HEK293 (cell line): Measurements from ENCODE around the gene FPGS.

Experiments
- CTCF ChIA-PET: fragments of 350-600 bp; formaldehyde crosslinking; extraction: SDS; loops from one replicate; lab custom pipeline; 2021; ENCODE audit warnings: antibody characterized with exemption; lab: Yijun Ruan, JAX
- POLR2A ChIA-PET: fragments of 300-600 bp; formaldehyde crosslinking; extraction: SDS; loops from one replicate; lab custom pipeline; 2020; ENCODE audit warnings: antibody characterized with exemption, inconsistent platforms; lab: Yijun Ruan, JAX
- H3K27ac ChIP-seq: fragments of 200-500 bp; sonication (Bioruptor generic); 2 replicates; pipeline ENCODE4 v1.5.1; 2014; ENCODE audit warnings: low read depth, low read length, control low read depth, inconsistent platforms; ENCODE audit errors: extremely low read depth
- H3K36me3 ChIP-seq, 2 experiments: fragments of 200-500 bp in 1 of 2; sonication (Bioruptor generic) in 1 of 2; 1 replicate in 1 of 2; 2 replicates in 1 of 2; pipeline ENCODE4 v1.5.1; 2014 to 2017; ENCODE audit warnings: inconsistent platforms in 2 of 2, low read length in 2 of 2; ENCODE audit not compliant: control insufficient read depth in 2 of 2, insufficient read depth in 1 of 2
- H3K4me1 ChIP-seq: fragments of 200-500 bp; sonication (Bioruptor generic); 2 replicates; pipeline ENCODE4 v1.5.1; 2014; ENCODE audit warnings: mild to moderate bottlenecking, low read length, inconsistent platforms; ENCODE audit not compliant: control insufficient read depth, insufficient read depth
- H3K4me3 ChIP-seq: 2 replicates; pipeline ENCODE4 v1.5.1; 2011; ENCODE audit warnings: low read depth, mild to moderate bottlenecking, control low read depth, low read length, moderate library complexity
- H3K9me3 ChIP-seq: fragments of 200-500 bp; sonication (Bioruptor generic); 2 replicates; pipeline ENCODE4 v1.5.1; 2014; ENCODE audit warnings: low read depth, low read length, inconsistent platforms; ENCODE audit not compliant: control insufficient read depth, insufficient read depth
- EGR2 ChIP-seq: fragments of 450-650 bp; formaldehyde crosslinking; IDR thresholded peaks from 2 replicates; pipeline ENCODE4 v1.5.1; 2016; ENCODE audit warnings: low read depth, missing biosample characterization, missing genetic modification characterization
- MYNN ChIP-seq: fragments of 450-650 bp; formaldehyde crosslinking; IDR thresholded peaks from 2 replicates; pipeline ENCODE4 v1.5.1; 2016; ENCODE audit warnings: missing biosample characterization, missing genetic modification characterization, borderline replicate concordance
- ZBTB26 ChIP-seq: fragments of 450-650 bp; formaldehyde crosslinking; optimal IDR thresholded peaks from 2 replicates; pipeline ENCODE3; 2016; ENCODE audit warnings: missing biosample characterization, mild to moderate bottlenecking, missing genetic modification characterization
- ZNF16 ChIP-seq: fragments of 450-650 bp; formaldehyde crosslinking; IDR thresholded peaks from 2 replicates; pipeline ENCODE4 v1.5.1; 2016; ENCODE audit warnings: low read depth, missing biosample characterization, missing genetic modification characterization
- ZNF248 ChIP-seq: fragments of 450-650 bp; formaldehyde crosslinking; IDR thresholded peaks from 2 replicates; pipeline ENCODE4 v1.5.1; 2017; ENCODE audit warnings: missing biosample characterization, missing genetic modification characterization
- ZNF600 ChIP-seq: fragments of 450-650 bp; formaldehyde crosslinking; IDR thresholded peaks from 2 replicates; pipeline ENCODE4 v1.5.1; 2016; ENCODE audit warnings: missing biosample characterization, missing genetic modification characterization
- ZNF664 ChIP-seq: fragments of 450-650 bp; formaldehyde crosslinking; IDR thresholded peaks from 2 replicates; pipeline ENCODE4 v1.5.1; 2016; ENCODE audit warnings: missing biosample characterization, missing genetic modification characterization
- ZNF704 ChIP-seq: fragments of 450-650 bp; formaldehyde crosslinking; IDR thresholded peaks from 2 replicates; pipeline ENCODE4 v1.5.1; 2016; ENCODE audit warnings: missing biosample characterization, missing genetic modification characterization
- ZXDB ChIP-seq: fragments of 450-650 bp; formaldehyde crosslinking; IDR thresholded peaks from 2 replicates; pipeline ENCODE4 v1.5.1; 2016; ENCODE audit warnings: missing biosample characterization, missing genetic modification characterization
- TF ChIP-seq, protein P1 (sequence below): fragments of 450-650 bp; formaldehyde crosslinking; IDR thresholded peaks from 2 replicates; pipeline ENCODE4 v1.5.1; 2016; ENCODE audit warnings: missing biosample characterization, missing genetic modification characterization
- TF ChIP-seq, protein P2 (sequence below): fragments of 450-650 bp; formaldehyde crosslinking; conservative IDR thresholded peaks from 2 replicates; pipeline ENCODE4 v1.5.1; 2016; ENCODE audit warnings: low read depth, missing biosample characterization, missing genetic modification characterization
- TF ChIP-seq, protein P3 (sequence below): fragments of 450-650 bp; formaldehyde crosslinking; IDR thresholded peaks from 2 replicates; pipeline ENCODE4 v1.5.1; 2017; ENCODE audit warnings: missing biosample characterization, missing genetic modification characterization
- TF ChIP-seq, protein P4 (sequence below): fragments of 450-650 bp; formaldehyde crosslinking; IDR thresholded peaks from 2 replicates; pipeline ENCODE4 v1.5.0; 2017; ENCODE audit warnings: missing biosample characterization, missing genetic modification characterization, borderline replicate concordance
- TF ChIP-seq, protein P5 (sequence below): fragments of 450-650 bp; formaldehyde crosslinking; IDR thresholded peaks from 2 replicates; pipeline ENCODE4 v1.5.1; 2016; ENCODE audit warnings: missing biosample characterization, missing genetic modification characterization
- TF ChIP-seq, protein P6 (sequence below): fragments of 450-650 bp; formaldehyde crosslinking; IDR thresholded peaks from 2 replicates; pipeline ENCODE4 v1.5.1; 2016; ENCODE audit warnings: missing biosample characterization, missing genetic modification characterization, borderline replicate concordance
- TF ChIP-seq, protein P7 (sequence below): fragments of 450-650 bp; IDR thresholded peaks from 2 replicates; pipeline ENCODE4 v1.5.1; 2018; ENCODE audit warnings: missing biosample characterization, missing genetic modification characterization

The FPGS gene

GRCh38 chr9:127825319-127826051 is 22.8 kb downstream of the FPGS start:
- H3K4me1 ChIP-seq, result no peaks in the 10 kb centered on the region
- TF ChIP-seq ZNF248 (tag by site-specific recombination) (no peak), ZNF16 (tag by site-specific recombination) (no peak), ZNF664 (tag by site-specific recombination) (no peak), EGR2 (tag by site-specific recombination) (no peak), ZBTB26 (tag by site-specific recombination) (peak; percentile 19), MYNN (tag by site-specific recombination) (no peak), ZNF704 (tag by site-specific recombination) (no peak), ZNF600 (tag by site-specific recombination) (0 out of 2 replicates have a peak, but pooled peaks have one; percentile 39), ZXDB (no peak)
- TF ChIP-seq, protein P1, sequence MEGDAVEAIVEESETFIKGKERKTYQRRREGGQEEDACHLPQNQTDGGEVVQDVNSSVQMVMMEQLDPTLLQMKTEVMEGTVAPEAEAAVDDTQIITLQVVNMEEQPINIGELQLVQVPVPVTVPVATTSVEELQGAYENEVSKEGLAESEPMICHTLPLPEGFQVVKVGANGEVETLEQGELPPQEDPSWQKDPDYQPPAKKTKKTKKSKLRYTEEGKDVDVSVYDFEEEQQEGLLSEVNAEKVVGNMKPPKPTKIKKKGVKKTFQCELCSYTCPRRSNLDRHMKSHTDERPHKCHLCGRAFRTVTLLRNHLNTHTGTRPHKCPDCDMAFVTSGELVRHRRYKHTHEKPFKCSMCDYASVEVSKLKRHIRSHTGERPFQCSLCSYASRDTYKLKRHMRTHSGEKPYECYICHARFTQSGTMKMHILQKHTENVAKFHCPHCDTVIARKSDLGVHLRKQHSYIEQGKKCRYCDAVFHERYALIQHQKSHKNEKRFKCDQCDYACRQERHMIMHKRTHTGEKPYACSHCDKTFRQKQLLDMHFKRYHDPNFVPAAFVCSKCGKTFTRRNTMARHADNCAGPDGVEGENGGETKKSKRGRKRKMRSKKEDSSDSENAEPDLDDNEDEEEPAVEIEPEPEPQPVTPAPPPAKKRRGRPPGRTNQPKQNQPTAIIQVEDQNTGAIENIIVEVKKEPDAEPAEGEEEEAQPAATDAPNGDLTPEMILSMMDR (tag by site-specific recombination), result peak; percentile 30; the same call in 1 of the 2 replicates
- TF ChIP-seq, protein P2, sequence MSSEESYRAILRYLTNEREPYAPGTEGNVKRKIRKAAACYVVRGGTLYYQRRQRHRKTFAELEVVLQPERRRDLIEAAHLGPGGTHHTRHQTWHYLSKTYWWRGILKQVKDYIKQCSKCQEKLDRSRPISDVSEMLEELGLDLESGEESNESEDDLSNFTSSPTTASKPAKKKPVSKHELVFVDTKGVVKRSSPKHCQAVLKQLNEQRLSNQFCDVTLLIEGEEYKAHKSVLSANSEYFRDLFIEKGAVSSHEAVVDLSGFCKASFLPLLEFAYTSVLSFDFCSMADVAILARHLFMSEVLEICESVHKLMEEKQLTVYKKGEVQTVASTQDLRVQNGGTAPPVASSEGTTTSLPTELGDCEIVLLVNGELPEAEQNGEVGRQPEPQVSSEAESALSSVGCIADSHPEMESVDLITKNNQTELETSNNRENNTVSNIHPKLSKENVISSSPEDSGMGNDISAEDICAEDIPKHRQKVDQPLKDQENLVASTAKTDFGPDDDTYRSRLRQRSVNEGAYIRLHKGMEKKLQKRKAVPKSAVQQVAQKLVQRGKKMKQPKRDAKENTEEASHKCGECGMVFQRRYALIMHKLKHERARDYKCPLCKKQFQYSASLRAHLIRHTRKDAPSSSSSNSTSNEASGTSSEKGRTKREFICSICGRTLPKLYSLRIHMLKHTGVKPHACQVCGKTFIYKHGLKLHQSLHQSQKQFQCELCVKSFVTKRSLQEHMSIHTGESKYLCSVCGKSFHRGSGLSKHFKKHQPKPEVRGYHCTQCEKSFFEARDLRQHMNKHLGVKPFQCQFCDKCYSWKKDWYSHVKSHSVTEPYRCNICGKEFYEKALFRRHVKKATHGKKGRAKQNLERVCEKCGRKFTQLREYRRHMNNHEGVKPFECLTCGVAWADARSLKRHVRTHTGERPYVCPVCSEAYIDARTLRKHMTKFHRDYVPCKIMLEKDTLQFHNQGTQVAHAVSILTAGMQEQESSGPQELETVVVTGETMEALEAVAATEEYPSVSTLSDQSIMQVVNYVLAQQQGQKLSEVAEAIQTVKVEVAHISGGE (tag by site-specific recombination), result no peak
- TF ChIP-seq, protein P3, sequence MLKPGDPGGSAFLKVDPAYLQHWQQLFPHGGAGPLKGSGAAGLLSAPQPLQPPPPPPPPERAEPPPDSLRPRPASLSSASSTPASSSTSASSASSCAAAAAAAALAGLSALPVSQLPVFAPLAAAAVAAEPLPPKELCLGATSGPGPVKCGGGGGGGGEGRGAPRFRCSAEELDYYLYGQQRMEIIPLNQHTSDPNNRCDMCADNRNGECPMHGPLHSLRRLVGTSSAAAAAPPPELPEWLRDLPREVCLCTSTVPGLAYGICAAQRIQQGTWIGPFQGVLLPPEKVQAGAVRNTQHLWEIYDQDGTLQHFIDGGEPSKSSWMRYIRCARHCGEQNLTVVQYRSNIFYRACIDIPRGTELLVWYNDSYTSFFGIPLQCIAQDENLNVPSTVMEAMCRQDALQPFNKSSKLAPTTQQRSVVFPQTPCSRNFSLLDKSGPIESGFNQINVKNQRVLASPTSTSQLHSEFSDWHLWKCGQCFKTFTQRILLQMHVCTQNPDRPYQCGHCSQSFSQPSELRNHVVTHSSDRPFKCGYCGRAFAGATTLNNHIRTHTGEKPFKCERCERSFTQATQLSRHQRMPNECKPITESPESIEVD (tag by site-specific recombination), result no peak
- TF ChIP-seq, protein P4, sequence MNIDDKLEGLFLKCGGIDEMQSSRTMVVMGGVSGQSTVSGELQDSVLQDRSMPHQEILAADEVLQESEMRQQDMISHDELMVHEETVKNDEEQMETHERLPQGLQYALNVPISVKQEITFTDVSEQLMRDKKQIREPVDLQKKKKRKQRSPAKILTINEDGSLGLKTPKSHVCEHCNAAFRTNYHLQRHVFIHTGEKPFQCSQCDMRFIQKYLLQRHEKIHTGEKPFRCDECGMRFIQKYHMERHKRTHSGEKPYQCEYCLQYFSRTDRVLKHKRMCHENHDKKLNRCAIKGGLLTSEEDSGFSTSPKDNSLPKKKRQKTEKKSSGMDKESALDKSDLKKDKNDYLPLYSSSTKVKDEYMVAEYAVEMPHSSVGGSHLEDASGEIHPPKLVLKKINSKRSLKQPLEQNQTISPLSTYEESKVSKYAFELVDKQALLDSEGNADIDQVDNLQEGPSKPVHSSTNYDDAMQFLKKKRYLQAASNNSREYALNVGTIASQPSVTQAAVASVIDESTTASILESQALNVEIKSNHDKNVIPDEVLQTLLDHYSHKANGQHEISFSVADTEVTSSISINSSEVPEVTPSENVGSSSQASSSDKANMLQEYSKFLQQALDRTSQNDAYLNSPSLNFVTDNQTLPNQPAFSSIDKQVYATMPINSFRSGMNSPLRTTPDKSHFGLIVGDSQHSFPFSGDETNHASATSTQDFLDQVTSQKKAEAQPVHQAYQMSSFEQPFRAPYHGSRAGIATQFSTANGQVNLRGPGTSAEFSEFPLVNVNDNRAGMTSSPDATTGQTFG (tag by site-specific recombination), result no peak
- TF ChIP-seq, protein P5, sequence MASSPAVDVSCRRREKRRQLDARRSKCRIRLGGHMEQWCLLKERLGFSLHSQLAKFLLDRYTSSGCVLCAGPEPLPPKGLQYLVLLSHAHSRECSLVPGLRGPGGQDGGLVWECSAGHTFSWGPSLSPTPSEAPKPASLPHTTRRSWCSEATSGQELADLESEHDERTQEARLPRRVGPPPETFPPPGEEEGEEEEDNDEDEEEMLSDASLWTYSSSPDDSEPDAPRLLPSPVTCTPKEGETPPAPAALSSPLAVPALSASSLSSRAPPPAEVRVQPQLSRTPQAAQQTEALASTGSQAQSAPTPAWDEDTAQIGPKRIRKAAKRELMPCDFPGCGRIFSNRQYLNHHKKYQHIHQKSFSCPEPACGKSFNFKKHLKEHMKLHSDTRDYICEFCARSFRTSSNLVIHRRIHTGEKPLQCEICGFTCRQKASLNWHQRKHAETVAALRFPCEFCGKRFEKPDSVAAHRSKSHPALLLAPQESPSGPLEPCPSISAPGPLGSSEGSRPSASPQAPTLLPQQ (tag by site-specific recombination), result no peak
- TF ChIP-seq, protein P6, sequence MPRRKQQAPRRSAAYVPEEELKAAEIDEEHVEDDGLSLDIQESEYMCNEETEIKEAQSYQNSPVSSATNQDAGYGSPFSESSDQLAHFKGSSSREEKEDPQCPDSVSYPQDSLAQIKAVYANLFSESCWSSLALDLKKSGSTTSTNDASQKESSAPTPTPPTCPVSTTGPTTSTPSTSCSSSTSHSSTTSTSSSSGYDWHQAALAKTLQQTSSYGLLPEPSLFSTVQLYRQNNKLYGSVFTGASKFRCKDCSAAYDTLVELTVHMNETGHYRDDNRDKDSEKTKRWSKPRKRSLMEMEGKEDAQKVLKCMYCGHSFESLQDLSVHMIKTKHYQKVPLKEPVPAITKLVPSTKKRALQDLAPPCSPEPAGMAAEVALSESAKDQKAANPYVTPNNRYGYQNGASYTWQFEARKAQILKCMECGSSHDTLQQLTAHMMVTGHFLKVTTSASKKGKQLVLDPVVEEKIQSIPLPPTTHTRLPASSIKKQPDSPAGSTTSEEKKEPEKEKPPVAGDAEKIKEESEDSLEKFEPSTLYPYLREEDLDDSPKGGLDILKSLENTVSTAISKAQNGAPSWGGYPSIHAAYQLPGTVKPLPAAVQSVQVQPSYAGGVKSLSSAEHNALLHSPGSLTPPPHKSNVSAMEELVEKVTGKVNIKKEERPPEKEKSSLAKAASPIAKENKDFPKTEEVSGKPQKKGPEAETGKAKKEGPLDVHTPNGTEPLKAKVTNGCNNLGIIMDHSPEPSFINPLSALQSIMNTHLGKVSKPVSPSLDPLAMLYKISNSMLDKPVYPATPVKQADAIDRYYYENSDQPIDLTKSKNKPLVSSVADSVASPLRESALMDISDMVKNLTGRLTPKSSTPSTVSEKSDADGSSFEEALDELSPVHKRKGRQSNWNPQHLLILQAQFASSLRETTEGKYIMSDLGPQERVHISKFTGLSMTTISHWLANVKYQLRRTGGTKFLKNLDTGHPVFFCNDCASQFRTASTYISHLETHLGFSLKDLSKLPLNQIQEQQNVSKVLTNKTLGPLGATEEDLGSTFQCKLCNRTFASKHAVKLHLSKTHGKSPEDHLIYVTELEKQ (tag by site-specific recombination), result no peak
- TF ChIP-seq, protein P7, sequence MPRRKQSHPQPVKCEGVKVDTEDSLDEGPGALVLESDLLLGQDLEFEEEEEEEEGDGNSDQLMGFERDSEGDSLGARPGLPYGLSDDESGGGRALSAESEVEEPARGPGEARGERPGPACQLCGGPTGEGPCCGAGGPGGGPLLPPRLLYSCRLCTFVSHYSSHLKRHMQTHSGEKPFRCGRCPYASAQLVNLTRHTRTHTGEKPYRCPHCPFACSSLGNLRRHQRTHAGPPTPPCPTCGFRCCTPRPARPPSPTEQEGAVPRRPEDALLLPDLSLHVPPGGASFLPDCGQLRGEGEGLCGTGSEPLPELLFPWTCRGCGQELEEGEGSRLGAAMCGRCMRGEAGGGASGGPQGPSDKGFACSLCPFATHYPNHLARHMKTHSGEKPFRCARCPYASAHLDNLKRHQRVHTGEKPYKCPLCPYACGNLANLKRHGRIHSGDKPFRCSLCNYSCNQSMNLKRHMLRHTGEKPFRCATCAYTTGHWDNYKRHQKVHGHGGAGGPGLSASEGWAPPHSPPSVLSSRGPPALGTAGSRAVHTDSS, result no peak

More at GRCh38 chr9:127825319-127826051, 22.8 kb downstream of the FPGS start:
- ChIA-PET POLR2A (no interaction called here), CTCF (interaction anchor here (0.6 to 4.8 kb wide), 14 partner anchors 8 to 95 kb away, joined by 3 to 21 read pairs (median 4); partner anchors contain the start of genes FPGS and TOR2A)
- H3K9me3 ChIP-seq, result no peaks in the 10 kb centered on the region
- no peak overlapping the region for H3K4me3 ChIP-seq
- H3K36me3 ChIP-seq, result no peaks in the 10 kb centered on the region
- H3K27ac ChIP-seq, result no peak overlapping the region
